ENCODE data around the gene DUSP28.

Gene DUSP28

GRCh38 chr2:240525802-240526201 is 34.4 kb upstream of the DUSP28 start:
- peaks cover 7% of the 10 kb centered on the region for H3K36me3 ChIP-seq
- DNase-seq = no peak
- no peaks in the 10 kb centered on the region for H3K9me3 ChIP-seq (ENCODE audit: severe bottlenecking)
- no peak overlapping the region for H3K4me3 ChIP-seq (ENCODE audit: low read depth, low read length)
- no peak for TF ChIP-seq CTCF (IDR thresholded peaks at IDR 0.05; ENCODE audit: low read depth, low read length)
- H3K27me3 ChIP-seq (ENCODE audit: insufficient read depth, low read depth, severe bottlenecking) = no peaks in the 10 kb centered on the region
- no peak overlapping the region for H3K27ac ChIP-seq

- H3K27me3 ChIP-seq (ENCODE audit: insufficient read depth, low read depth, severe bottlenecking) = no peaks in the 10 kb centered on the region
- no peak for TF ChIP-seq CTCF (IDR thresholded peaks at IDR 0.05; ENCODE audit: low read depth, low read length)
- no peak for DNase-seq
- no peak overlapping the region for H3K4me3 ChIP-seq (ENCODE audit: low read depth, low read length)
- peaks cover 12% of the 10 kb centered on the region for H3K36me3 ChIP-seq
- no peak overlapping the region for H3K27ac ChIP-seq
- peaks cover under 1% of the 10 kb centered on the region for H3K9me3 ChIP-seq (ENCODE audit: severe bottlenecking)
These were observed 33.6 kb upstream of the DUSP28 start for GRCh38 chr2:240526521-240526920.

- H3K36me3 ChIP-seq = peaks cover 16% of the 10 kb centered on the region
- H3K9me3 ChIP-seq (ENCODE audit: severe bottlenecking) = peaks cover 8% of the 10 kb centered on the region
- no peak for DNase-seq
- TF ChIP-seq CTCF (IDR thresholded peaks at IDR 0.05; ENCODE audit: low read depth, low read length) = no peak
- no peak overlapping the region for H3K27ac ChIP-seq
- H3K27me3 ChIP-seq (ENCODE audit: insufficient read depth, low read depth, severe bottlenecking) = no peaks in the 10 kb centered on the region
- H3K4me3 ChIP-seq (ENCODE audit: low read depth, low read length) = no peak overlapping the region
These were observed 32.9 kb upstream of the DUSP28 start for GRCh38 chr2:240527153-240527750.

- Histone ChIP-seq H3K27ac (no peak overlapping the region), H3K27me3 (ENCODE audit: insufficient read depth, low read depth, severe bottlenecking) (no peaks in the 10 kb centered on the region), H3K36me3 (peaks cover 13% of the 10 kb centered on the region), H3K9me3 (ENCODE audit: severe bottlenecking) (peaks cover 9% of the 10 kb centered on the region), H3K4me3 (ENCODE audit: low read depth, low read length) (no peak overlapping the region)
- no peak for DNase-seq
- no peak for TF ChIP-seq CTCF (IDR thresholded peaks at IDR 0.05; ENCODE audit: low read depth, low read length)
These were observed 31.6 kb upstream of the DUSP28 start for GRCh38 chr2:240528406-240529040.

GRCh38 chr2:240529344-240529999 is 30.7 kb upstream of the DUSP28 start:
- Histone ChIP-seq H3K27me3 (ENCODE audit: insufficient read depth, low read depth, severe bottlenecking) (no peaks in the 10 kb centered on the region), H3K4me3 (ENCODE audit: low read depth, low read length) (no peak overlapping the region), H3K27ac (no peak overlapping the region), H3K36me3 (peaks cover 9% of the 10 kb centered on the region), H3K9me3 (ENCODE audit: severe bottlenecking) (peaks cover 9% of the 10 kb centered on the region)
- DNase-seq = no peak
- no peak for TF ChIP-seq CTCF (IDR thresholded peaks at IDR 0.05; ENCODE audit: low read depth, low read length)
